Measurements from ENCODE around the gene PKNOX1.
"Not testable (repeated sequence)": the region's sequence is repeated elsewhere in the genome, so short reads cannot be mapped to it uniquely, and the experiment has no call there.

The PKNOX1 gene

GRCh38 chr21:42973991-42974831 lies at the start of gene PKNOX1:
PKNOX1 (plus strand) TSS chr21:42974562; CDS start chr21:43004382, 29,820 bp downstream.
- peak; percentile 93 for DNase-seq

- no peak for DNase-seq
Observed at GRCh38 chr21:42925114-42925926, 49.0 kb upstream of the PKNOX1 start, which contains the start of gene ERVH48-1. ERVH48-1 (minus strand) TSS chr21:42925630; CDS start chr21:42919006, 6,624 bp downstream.

- DNase-seq = not testable (repeated sequence)
Observed at GRCh38 chr21:42927474-42928200, 46.7 kb upstream of the PKNOX1 start.

- no peak for DNase-seq
Observed at GRCh38 chr21:42929969-42930368, 44.4 kb upstream of the PKNOX1 start.

- DNase-seq = no peak
Observed at GRCh38 chr21:42931560-42932235, 42.7 kb upstream of the PKNOX1 start.

GRCh38 chr21:42932378-42933136 lies 41.8 kb upstream of the PKNOX1 start:
- not testable (repeated sequence) for DNase-seq

GRCh38 chr21:42933137-42933970 lies 41.0 kb upstream of the PKNOX1 start:
- DNase-seq = not testable (repeated sequence)

- not testable (repeated sequence) for DNase-seq
Observed at GRCh38 chr21:42933973-42934372, 40.4 kb upstream of the PKNOX1 start.

GRCh38 chr21:42936360-42936759 lies 38.0 kb upstream of the PKNOX1 start:
- not testable (repeated sequence) for DNase-seq

- DNase-seq = not testable (repeated sequence)
Observed at GRCh38 chr21:42937034-42937940, 37.1 kb upstream of the PKNOX1 start.

GRCh38 chr21:42937960-42938605 lies 36.3 kb upstream of the PKNOX1 start:
- DNase-seq = no peak

- DNase-seq = not testable (repeated sequence)
Observed at GRCh38 chr21:42938606-42938995, 35.8 kb upstream of the PKNOX1 start.

GRCh38 chr21:42939582-42940413 lies 34.6 kb upstream of the PKNOX1 start:
- no peak for DNase-seq

- no peak for DNase-seq
Observed at GRCh38 chr21:42941696-42942085, 32.7 kb upstream of the PKNOX1 start.

- no peak for DNase-seq
Observed at GRCh38 chr21:42942244-42942643, 32.1 kb upstream of the PKNOX1 start.

GRCh38 chr21:42949094-42949755 lies 25.1 kb upstream of the PKNOX1 start:
- DNase-seq = not testable (repeated sequence)

GRCh38 chr21:42951193-42951592 lies 23.2 kb upstream of the PKNOX1 start:
- not testable (repeated sequence) for DNase-seq

Data from NCI-H774 (cell line).